B cell (primary cell): ENCODE measurements around the gene TBX18.

Source experiments
- CTCF ChIP-seq: fragments of 200-600 bp; IDR thresholded peaks from one replicate; pipeline ENCODE4 v1.8.0; 2022; ENCODE audit warnings: antibody characterized with exemption, mild to moderate bottlenecking
- EZH2 ChIP-seq: IDR thresholded peaks from 2 replicates; pipeline ENCODE4 v1.6.1; 2012; ENCODE audit warnings: borderline replicate concordance, low read depth, mild to moderate bottlenecking, moderate library complexity, low read length; ENCODE audit not compliant: insufficient read depth, poor library complexity, severe bottlenecking

GRCh38 chr6:84743616-84744015 is 20.8 kb downstream of the TBX18 start:
- TF ChIP-seq CTCF: no peak
- TF ChIP-seq EZH2: no peak
